Mucosa of gallbladder (tissue), 1 donor: Measurements from ENCODE around the gene CYP27B1. TPM values are rescaled to one million over a fixed set of nuclear protein-coding genes. Genes with fewer than 3 reads are reported as not detected.
"Not testable (repeated sequence)": the region's sequence is repeated elsewhere in the genome, so short reads cannot be mapped to it uniquely, and the experiment has no call there.

ENCODE experiments used
- DNase-seq: peaks from one replicate; pipeline ENCODE4 v3.0.0-alpha.2; 2020; ENCODE audit warnings: low spot score
- total RNA-seq: library from RNA; stranded (reverse); gene quantifications from one replicate; pipeline ENCODE4 v1.2.1, GENCODE V29; 2021
- donor health status: DM: no; HTN: no; CAD: no.

Gene CYP27B1
- total RNA-seq, 1 donor from 2014 or later = 1.6 TPM

DNA sequence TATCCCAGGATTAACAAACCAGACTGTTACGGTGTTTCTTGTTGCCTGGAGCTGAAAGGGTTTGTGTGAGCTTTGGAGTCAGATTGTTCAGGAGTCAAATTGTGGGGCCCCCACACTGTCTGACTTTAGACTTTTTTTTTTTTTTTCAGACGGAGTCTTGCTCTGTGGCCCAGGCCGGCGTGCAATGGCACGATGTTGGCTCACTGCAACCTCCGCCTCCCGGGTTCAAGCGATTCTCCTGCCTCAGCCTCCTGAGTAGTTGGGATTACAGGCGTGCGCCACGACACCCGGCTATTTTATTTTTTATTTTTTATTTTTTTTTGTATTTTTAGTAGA, 16.6 kb upstream of the CYP27B1 start:
- DNase-seq = no peak

DNA sequence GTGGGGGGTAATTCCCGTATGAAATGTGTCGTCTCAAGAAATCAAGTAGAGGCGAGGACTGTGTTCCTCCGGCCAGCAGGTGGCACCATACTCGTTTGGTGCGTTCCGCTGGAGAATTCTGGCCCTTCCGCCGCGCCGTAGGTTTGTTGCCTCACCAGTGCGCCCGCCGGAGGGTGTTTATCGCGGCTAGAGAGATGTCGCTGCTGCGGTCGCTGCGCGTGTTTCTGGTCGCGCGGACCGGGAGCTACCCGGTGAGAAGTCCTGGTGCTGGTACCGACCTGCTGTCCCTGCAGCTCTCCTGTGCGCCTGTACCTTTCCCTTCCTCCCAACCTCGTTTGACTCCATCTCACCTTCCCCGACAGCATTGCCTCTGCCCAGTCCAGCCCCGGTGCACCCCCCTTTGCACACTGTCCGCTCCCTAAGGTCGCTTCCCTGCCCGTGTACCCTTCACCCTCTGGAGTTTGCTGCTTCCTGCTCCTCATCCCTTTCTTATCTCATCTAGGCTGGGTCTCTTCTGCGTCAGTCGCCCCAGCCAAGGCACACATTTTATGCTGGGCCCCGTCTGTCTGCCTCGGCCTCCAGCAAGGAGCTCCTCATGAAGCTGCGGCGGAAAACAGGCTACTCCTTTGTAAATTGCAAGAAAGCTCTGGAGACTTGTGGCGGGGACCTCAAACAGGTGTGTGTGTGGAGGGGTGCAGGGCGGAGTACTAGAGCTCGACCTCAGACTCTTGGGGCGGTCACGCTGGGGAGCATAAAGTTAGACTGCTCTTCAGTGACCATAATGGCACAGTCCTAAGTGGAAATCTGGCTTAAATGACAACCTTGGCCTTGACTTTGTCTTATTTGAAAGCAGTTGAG, 16.0 kb upstream of the CYP27B1 start, which contains the start of gene TSFM:
Gene TSFM (plus strand): TSS at position 180 of the 858 bp plus-strand sequence. CDS start 15 bp downstream, at position 195.
- DNase-seq = peak; percentile 97

DNA sequence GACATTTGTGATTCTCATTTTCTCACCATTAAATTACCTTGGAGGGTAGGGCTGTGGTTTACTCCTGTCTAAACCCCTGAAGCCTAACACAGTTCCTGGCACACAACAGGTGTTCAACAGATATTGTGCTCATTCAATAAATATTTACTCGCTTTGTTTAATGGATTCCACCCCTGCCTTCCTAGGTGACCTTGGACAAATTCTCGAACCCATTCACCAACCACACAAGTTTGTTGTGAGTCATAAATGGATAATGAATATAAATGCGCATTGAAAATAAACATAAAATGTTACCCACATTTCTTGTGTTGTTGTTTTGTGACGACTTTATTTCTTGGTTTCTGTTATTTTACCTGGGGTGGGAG, 15.3 kb upstream of the CYP27B1 start:
- DNase-seq = no peak

DNA sequence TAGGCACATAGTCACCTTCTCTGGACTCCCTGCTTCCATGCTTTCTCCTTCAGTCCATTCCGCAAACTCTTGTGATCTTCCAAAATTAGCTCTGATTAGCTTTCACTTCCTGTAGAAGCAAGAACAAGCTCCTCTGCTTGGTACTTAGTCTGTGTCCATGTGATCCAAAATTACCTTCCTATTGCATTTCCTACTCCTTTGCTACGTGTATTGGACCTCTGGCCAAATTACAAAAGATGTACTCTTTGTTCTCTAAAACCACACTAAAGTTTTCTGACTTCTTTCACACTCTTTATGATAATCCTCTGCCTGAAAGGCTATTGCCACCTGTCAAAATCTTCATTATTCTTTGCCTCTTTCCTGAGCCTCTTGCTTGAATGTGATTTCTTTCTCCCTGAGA, 14.9 kb upstream of the CYP27B1 start:
- no peak for DNase-seq

DNA sequence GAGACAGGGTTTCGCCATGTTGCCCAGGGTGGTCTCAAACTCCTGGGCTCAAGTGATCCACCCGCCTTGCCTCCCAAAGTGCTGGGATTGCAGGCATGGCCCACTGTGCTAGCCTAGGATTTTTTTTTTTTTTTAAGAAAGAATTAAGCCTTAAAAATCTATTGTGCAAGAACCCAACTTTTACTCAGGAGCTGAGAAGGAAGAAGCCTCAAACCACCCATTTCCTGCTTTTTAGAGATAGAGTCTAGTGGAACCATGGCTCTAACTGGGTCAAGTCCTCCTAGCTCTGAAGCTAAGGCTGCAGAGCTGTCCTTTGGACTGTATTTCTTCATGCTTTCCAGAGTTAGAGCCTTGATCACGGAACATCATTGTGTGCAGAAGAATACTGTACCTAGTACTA, 14.4 kb upstream of the CYP27B1 start:
- DNase-seq = no peak

- no peak for DNase-seq
These were observed 13.5 kb upstream of the CYP27B1 start for GRCh38 chr12:57780284-57780897.

DNA sequence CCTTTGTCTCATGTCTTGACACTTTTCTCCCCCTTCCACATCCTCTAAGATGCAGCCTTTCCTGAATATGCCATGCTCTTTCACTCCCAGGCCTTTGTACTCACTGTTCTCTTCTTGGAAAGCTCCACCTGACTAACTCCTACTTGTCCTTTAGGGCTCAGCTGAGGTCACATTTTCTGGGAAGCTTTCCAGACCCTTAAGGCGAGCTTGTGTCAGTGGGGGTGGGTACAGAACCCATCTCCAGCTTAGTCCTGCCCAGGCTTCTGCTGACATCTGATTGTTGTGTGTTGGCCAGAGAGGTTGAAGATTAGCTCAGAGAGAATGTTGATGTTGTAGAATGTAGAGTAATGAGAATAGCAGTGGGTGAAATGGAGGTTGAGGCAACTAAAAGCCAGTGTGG, 12.9 kb upstream of the CYP27B1 start:
- DNase-seq = no peak

DNA sequence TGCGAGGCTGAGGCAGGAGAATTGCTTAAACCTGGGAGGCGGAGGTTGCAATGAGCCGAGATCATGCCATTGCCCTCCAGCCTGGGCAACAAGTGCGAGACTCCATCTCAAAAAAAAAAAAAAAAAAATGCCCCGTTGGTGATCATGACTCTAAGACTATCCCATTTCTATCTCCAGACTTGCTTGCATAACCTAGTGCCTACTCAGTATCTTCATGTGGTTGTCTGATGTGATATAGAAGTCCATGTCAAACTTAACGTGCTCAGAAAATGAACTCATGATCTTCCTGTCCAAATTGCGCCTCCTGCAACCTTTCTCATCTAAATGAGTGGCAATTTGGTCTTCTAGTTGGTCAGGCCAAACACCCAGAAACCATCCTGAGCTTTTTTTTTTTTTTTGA, 11.0 kb upstream of the CYP27B1 start:
- no peak for DNase-seq

DNA sequence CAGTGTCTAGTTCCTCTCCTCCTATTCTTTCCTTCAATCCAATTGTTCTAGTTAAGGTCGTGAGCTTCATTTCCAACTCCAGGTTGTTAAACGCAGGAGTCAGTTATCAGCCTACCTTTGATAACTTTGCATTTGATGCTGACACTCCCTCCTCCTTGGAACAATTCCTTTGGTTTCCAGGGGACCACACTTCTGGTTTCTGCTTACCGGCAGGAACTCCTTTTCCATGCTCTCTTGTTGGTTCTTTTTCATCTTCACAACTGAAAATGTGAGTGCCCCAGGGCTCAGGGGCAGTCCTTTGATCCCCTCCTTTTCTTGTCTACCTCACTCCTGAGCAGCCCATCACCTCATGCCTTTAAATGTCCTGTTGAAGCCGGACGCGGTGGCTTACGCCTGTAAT, 10.5 kb upstream of the CYP27B1 start:
- DNase-seq = no peak

GRCh38 chr12:57776247-57776587, 9.3 kb upstream of the CYP27B1 start:
- no peak for DNase-seq

- DNase-seq = no peak
These were observed 8.8 kb upstream of the CYP27B1 start for GRCh38 chr12:57775563-57776246.

DNA sequence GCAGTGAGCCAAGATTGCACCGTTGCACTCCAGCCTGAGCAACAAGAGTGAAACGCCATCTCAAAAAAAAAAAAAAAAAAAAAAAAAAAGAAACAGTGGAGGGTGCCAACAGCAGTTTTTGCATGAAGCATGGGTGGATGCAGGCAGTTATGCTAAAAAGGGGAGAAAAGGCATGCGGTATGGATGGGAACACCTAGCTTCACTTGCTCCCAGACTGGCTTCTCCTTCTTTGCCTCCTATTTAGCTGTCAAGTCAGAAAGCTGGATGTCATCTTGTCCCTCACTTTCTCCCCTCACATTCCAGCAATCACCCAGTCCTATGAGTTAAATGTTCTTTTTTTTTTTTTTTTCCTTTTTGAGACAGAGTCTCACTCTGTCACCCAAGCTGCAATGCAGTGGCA, 8.2 kb upstream of the CYP27B1 start:
- DNase-seq = no peak

- not testable (repeated sequence) for DNase-seq
These were observed 7.8 kb upstream of the CYP27B1 start for GRCh38 chr12:57774634-57775033.

DNA sequence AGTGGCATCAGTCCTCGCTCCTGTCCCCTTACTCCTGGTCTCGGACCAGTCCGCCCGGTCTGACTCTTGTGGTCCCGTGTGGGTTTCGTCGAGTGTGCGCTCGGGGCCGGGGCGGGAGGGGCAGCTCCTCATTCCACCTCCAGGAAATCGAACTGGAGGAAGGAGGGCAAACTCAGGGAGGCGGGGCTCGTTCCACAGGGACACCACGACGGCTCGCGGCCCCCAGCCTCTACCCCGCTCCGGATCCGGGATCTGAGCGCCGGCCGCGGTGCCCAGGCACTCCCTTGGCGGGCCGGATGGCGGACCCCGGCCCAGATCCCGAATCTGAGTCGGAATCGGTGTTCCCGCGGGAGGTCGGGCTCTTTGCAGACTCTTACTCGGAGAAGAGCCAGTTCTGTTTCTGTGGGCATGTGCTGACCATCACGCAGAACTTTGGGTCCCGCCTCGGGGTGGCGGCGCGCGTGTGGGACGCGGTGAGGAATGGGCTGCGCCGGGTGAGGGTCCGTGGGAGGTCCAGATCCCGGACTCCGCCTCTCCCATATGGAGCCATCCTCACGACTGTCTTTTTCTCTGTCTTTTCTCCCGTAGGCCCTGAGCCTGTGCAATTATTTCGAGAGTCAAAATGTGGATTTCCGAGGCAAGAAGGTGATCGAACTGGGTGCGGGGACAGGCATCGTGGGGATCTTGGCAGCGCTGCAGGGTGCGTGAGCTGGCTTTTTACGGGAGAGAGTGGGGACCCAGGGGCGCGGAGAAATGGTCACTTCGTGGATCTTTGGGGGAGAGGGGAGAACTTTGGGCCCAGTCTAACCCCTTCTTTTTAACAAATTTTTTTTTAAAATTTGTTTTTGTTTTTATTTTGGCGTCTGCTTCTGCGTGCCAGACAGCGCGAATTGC, 5.8 kb upstream of the CYP27B1 start, which contains the start of gene EEF1AKMT3:
Gene EEF1AKMT3 (plus strand): TSS at position 186 of the 894 bp plus-strand sequence. CDS start 111 bp downstream, at position 297.
- DNase-seq = peak; percentile 46

- DNase-seq = peak; percentile 96
These were observed 5.1 kb upstream of the CYP27B1 start, which contains the start of gene METTL1 for GRCh38 chr12:57771873-57772428. METTL1 (minus strand) TSS chr12:57772105; CDS start chr12:57772083, 22 bp downstream.

GRCh38 chr12:57771236-57771872, 4.5 kb upstream of the CYP27B1 start:
- DNase-seq = peak; percentile 84

DNA sequence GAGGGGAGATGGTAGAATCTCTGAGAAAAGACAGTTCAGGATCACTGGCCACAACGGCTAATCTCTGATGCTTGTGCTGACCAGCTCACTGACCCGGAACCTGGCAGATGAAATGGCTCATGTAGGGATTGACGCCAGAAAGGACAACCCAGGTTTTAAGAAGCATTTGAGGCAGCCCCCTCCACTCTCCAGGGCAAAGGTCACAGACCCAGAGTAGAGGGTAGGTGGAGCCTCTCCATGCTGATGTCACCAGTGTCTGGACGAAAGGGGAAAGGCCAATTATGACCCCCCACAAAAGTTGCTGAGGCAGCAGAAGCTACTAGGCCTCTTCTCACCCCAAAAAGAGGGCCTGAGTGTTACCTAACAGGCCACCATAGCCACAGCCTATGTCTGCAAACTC, 3.9 kb upstream of the CYP27B1 start:
- no peak for DNase-seq

DNA sequence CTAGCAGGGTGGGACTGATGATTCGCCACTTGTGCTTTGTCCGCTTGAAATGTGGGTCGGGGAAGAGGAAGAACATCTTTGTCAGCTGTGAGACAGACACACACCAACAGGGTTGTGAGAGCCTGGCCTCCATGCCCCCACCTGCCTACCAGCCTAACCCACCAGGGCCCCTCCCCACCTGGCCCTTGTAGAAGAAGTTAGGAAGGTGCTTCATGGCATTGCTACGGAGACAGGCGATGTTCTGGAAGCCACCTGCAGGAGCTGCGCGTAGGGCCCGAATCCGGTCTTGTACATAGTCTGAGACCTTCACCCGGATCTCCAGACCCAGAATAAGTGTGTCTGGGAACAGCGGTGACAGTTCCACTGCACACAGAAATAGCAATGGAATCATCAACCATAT, 2.7 kb upstream of the CYP27B1 start:
- DNase-seq = no peak

DNA sequence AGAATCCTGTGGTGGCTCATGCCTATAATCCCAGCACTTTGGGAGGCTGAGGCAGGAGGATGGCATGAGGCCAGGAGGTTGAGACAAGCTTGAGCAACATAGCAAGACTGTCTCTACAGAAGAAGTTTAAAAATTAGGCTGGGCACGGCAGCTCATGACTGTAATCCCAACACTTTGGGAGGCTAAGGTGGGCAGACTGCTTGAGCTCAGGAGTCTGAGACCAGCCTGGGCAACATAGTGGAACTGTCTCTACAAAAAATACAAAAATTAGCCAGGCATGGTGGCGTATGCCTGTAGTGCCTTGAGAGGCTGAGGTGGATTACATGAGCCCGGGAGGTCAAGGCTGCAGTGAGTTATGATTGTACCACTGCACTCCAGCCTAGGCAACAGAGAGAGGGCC, 998 bp upstream of the CYP27B1 start:
- no peak for DNase-seq

- no peak for DNase-seq
These were observed 424 bp upstream of the CYP27B1 start for GRCh38 chr12:57767305-57767698.
